Activated naive CD4-positive, alpha-beta T cell treated with anti-CD3 and anti-CD28 coated beads for 36 hours (primary cell): ENCODE data around the gene AXDND1. TPM values are rescaled to one million over a fixed set of nuclear protein-coding genes. Genes with fewer than 3 reads are reported as not detected.
"Not testable (repeated sequence)": the region's sequence is repeated elsewhere in the genome, so short reads cannot be mapped to it uniquely, and the experiment has no call there.

Experiments used
- CTCF ChIA-PET: fragments of 350-600 bp; sonication (Branson Sonifier 250); formaldehyde crosslinking; loops from one replicate; lab custom pipeline; 2021; ENCODE audit warnings: antibody characterized with exemption; lab: Charles Lee
- DNase-seq: peaks from one replicate; pipeline ENCODE4 v3.0.0-alpha.2; 2020
- H3K27ac Mint-ChIP-seq: one replicate; pipeline ENCODE4 v1.8.0; 2021; ENCODE audit warnings: mild to moderate bottlenecking, mixed read lengths
- H3K27me3 Mint-ChIP-seq: one replicate; pipeline ENCODE4 v1.8.0; 2021; ENCODE audit warnings: low read depth, mixed read lengths
- H3K36me3 Mint-ChIP-seq: one replicate; pipeline ENCODE4 v1.8.0; 2021; ENCODE audit warnings: low read depth, mixed read lengths
- H3K4me1 Mint-ChIP-seq: one replicate; pipeline ENCODE4 v1.8.0; 2021; ENCODE audit warnings: low read depth, mixed read lengths
- H3K4me3 Mint-ChIP-seq: one replicate; pipeline ENCODE4 v1.8.0; 2021; ENCODE audit warnings: mild to moderate bottlenecking, moderate library complexity, mixed read lengths
- H3K9me3 Mint-ChIP-seq: one replicate; pipeline ENCODE4 v1.8.0; 2021; ENCODE audit warnings: mixed read lengths
- intact Hi-C: fragments of 100-400 bp; cut with micrococcal nuclease; formaldehyde crosslinking; loops from one replicate; pipeline ENCODE4 v1.15.1; 2023
- total RNA-seq, 2 experiments: library from RNA; stranded (reverse); gene quantifications; one replicate each; pipeline ENCODE4 v1.2.3, GENCODE V29; 2021

The AXDND1 gene
- total RNA-seq, 2 experiments from 2014 or later = 0.57 to 0.67 TPM

GRCh38 chr1:179376223-179376622 is 10.5 kb downstream of the AXDND1 start:
- DNase-seq = no peak
- Mint-ChIP-seq H3K9me3 (no peaks in the 10 kb centered on the region), H3K4me3 (no peak overlapping the region), H3K36me3 (no peaks in the 10 kb centered on the region), H3K27ac (no peak overlapping the region), H3K4me1 (no peaks in the 10 kb centered on the region), H3K27me3 (no peaks in the 10 kb centered on the region)
- CTCF ChIA-PET = interaction anchor here (0.9 to 1.1 kb wide), 2 partner anchors 125 to 298 kb away, joined by 4 to 5 read pairs; no protein-coding TSS in a partner anchor
- intact Hi-C loops = no loop called here

GRCh38 chr1:179380299-179380698 is 14.5 kb downstream of the AXDND1 start:
- no peaks in the 10 kb centered on the region for H3K27me3 Mint-ChIP-seq

GRCh38 chr1:179384027-179384426 is 18.3 kb downstream of the AXDND1 start:
- H3K9me3 Mint-ChIP-seq = no peaks in the 10 kb centered on the region
- CTCF ChIA-PET = no interaction called here
- H3K4me3 Mint-ChIP-seq = no peak overlapping the region
- no peaks in the 10 kb centered on the region for H3K36me3 Mint-ChIP-seq
- H3K4me1 Mint-ChIP-seq = no peaks in the 10 kb centered on the region
- H3K27me3 Mint-ChIP-seq = no peaks in the 10 kb centered on the region
- no peak for DNase-seq
- no peak overlapping the region for H3K27ac Mint-ChIP-seq
- intact Hi-C loops = no loop called here

More at GRCh38 chr1:179380299-179380698, 14.5 kb downstream of the AXDND1 start:
- Mint-ChIP-seq H3K27ac (no peak overlapping the region), H3K4me3 (no peak overlapping the region), H3K36me3 (no peaks in the 10 kb centered on the region), H3K4me1 (no peaks in the 10 kb centered on the region), H3K9me3 (no peaks in the 10 kb centered on the region)
- no peak for DNase-seq
- CTCF ChIA-PET = no interaction called here
- intact Hi-C loops = no loop called here

GRCh38 chr1:179385510-179385909 is 19.7 kb downstream of the AXDND1 start:
- no peaks in the 10 kb centered on the region for H3K4me1 Mint-ChIP-seq
- no peaks in the 10 kb centered on the region for H3K9me3 Mint-ChIP-seq
- H3K4me3 Mint-ChIP-seq = no peak overlapping the region
- H3K27me3 Mint-ChIP-seq = no peaks in the 10 kb centered on the region
- DNase-seq = no peak
- H3K36me3 Mint-ChIP-seq = no peaks in the 10 kb centered on the region
- CTCF ChIA-PET = interaction anchor here (0.6 kb wide), 1 partner anchor 137 kb away, joined by 4 read pairs; no protein-coding TSS in a partner anchor
- intact Hi-C loops = no loop called here
- H3K27ac Mint-ChIP-seq = no peak overlapping the region

GRCh38 chr1:179393721-179394120 is 27.9 kb downstream of the AXDND1 start:
- H3K4me3 Mint-ChIP-seq = no peak overlapping the region
- H3K4me1 Mint-ChIP-seq = no peaks in the 10 kb centered on the region
- peaks cover 2% of the 10 kb centered on the region for H3K27me3 Mint-ChIP-seq
- DNase-seq = no peak
- H3K36me3 Mint-ChIP-seq = peaks cover 12% of the 10 kb centered on the region
- peaks cover 16% of the 10 kb centered on the region for H3K9me3 Mint-ChIP-seq
- H3K27ac Mint-ChIP-seq = no peak overlapping the region
- intact Hi-C loops = no loop called here
- CTCF ChIA-PET = no interaction called here

GRCh38 chr1:179399399-179399798 is 33.6 kb downstream of the AXDND1 start:
- H3K36me3 Mint-ChIP-seq, DNase-seq, H3K9me3 Mint-ChIP-seq, CTCF ChIA-PET, H3K4me1 Mint-ChIP-seq, intact Hi-C loops, H3K4me3 Mint-ChIP-seq, H3K27ac Mint-ChIP-seq, H3K27me3 Mint-ChIP-seq: not testable (repeated sequence)

GRCh38 chr1:179417760-179418159 is 52.0 kb downstream of the AXDND1 start:
- not testable (repeated sequence) for H3K36me3 Mint-ChIP-seq

GRCh38 chr1:179418706-179419105 is 52.9 kb downstream of the AXDND1 start:
- H3K36me3 Mint-ChIP-seq, H3K4me1 Mint-ChIP-seq, CTCF ChIA-PET, H3K27ac Mint-ChIP-seq, H3K9me3 Mint-ChIP-seq, intact Hi-C loops, H3K27me3 Mint-ChIP-seq, DNase-seq, H3K4me3 Mint-ChIP-seq: not testable (repeated sequence)

More at GRCh38 chr1:179417760-179418159, 52.0 kb downstream of the AXDND1 start:
- intact Hi-C loops, H3K4me3 Mint-ChIP-seq, H3K9me3 Mint-ChIP-seq, H3K4me1 Mint-ChIP-seq, H3K27me3 Mint-ChIP-seq, DNase-seq, H3K27ac Mint-ChIP-seq, CTCF ChIA-PET: not testable (repeated sequence)

GRCh38 chr1:179424610-179425009 is 58.8 kb downstream of the AXDND1 start:
- peaks cover 18% of the 10 kb centered on the region for H3K9me3 Mint-ChIP-seq
- no peaks in the 10 kb centered on the region for H3K36me3 Mint-ChIP-seq
- H3K4me1 Mint-ChIP-seq = no peaks in the 10 kb centered on the region
- intact Hi-C loops = no loop called here
- CTCF ChIA-PET = no interaction called here
- H3K4me3 Mint-ChIP-seq = no peak overlapping the region
- H3K27ac Mint-ChIP-seq = no peak overlapping the region
- peaks cover 2% of the 10 kb centered on the region for H3K27me3 Mint-ChIP-seq
- no peak for DNase-seq

GRCh38 chr1:179425186-179425585 is 59.4 kb downstream of the AXDND1 start:
- no peaks in the 10 kb centered on the region for H3K4me1 Mint-ChIP-seq
- H3K4me3 Mint-ChIP-seq = no peak overlapping the region
- peaks cover 2% of the 10 kb centered on the region for H3K27me3 Mint-ChIP-seq
- CTCF ChIA-PET = no interaction called here
- no peaks in the 10 kb centered on the region for H3K36me3 Mint-ChIP-seq
- H3K27ac Mint-ChIP-seq = no peak overlapping the region
- no peak for DNase-seq
- H3K9me3 Mint-ChIP-seq = peaks cover 18% of the 10 kb centered on the region
- intact Hi-C loops = no loop called here

- Mint-ChIP-seq H3K27me3 (peaks cover 15% of the 10 kb centered on the region), H3K4me3 (no peak overlapping the region), H3K4me1 (no peaks in the 10 kb centered on the region), H3K9me3 (no peaks in the 10 kb centered on the region), H3K36me3 (no peaks in the 10 kb centered on the region), H3K27ac (no peak overlapping the region)
- CTCF ChIA-PET = interaction anchor here (1.4 to 1.7 kb wide), 2 partner anchors 10 to 435 kb away, joined by 3 to 8 read pairs; no protein-coding TSS in a partner anchor
- intact Hi-C loops = no loop called here
- no peak for DNase-seq
Measured at GRCh38 chr1:179437171-179437570, 71.4 kb downstream of the AXDND1 start.

GRCh38 chr1:179439646-179440045 is 73.9 kb downstream of the AXDND1 start:
- not testable (repeated sequence) for H3K36me3 Mint-ChIP-seq, H3K27me3 Mint-ChIP-seq
- CTCF ChIA-PET = interaction anchor here (0.9 kb wide), 1 partner anchor 8 kb away, joined by 3 read pairs; no protein-coding TSS in a partner anchor

GRCh38 chr1:179440301-179440700 is 74.5 kb downstream of the AXDND1 start:
- H3K36me3 Mint-ChIP-seq, H3K27me3 Mint-ChIP-seq, CTCF ChIA-PET, H3K4me3 Mint-ChIP-seq, H3K27ac Mint-ChIP-seq, H3K4me1 Mint-ChIP-seq, DNase-seq, intact Hi-C loops, H3K9me3 Mint-ChIP-seq: not testable (repeated sequence)

More at GRCh38 chr1:179439646-179440045, 73.9 kb downstream of the AXDND1 start:
- intact Hi-C loops, DNase-seq, H3K27ac Mint-ChIP-seq, H3K4me3 Mint-ChIP-seq, H3K4me1 Mint-ChIP-seq, H3K9me3 Mint-ChIP-seq: not testable (repeated sequence)
